ENCODE data around the gene SPINK13. TPM values are rescaled to one million over a fixed set of nuclear protein-coding genes. Genes with fewer than 3 reads are reported as not detected.
"Not testable (repeated sequence)": the region's sequence is repeated elsewhere in the genome, so short reads cannot be mapped to it uniquely, and the experiment has no call there.

SPINK13 gene
- total and polyA plus RNA-seq, 4 donors, result not detected

- Histone ChIP-seq H3K9me3 (ENCODE audit: control insufficient read depth, low read length) (peaks cover 1% of the 10 kb centered on the region), H3K4me1 (ENCODE audit: control insufficient read depth in 1 of 2, insufficient read depth in 2 of 2, low read length in 2 of 2) (no peaks in the 10 kb centered on the region), H3K27me3 (ENCODE audit: control insufficient read depth in 1 of 2, insufficient read depth in 2 of 2, low read length in 1 of 2) (no peaks in the 10 kb centered on the region), H3K4me3 (ENCODE audit: low read length in 2 of 2) (no peak overlapping the region), H3K27ac (ENCODE audit: low read depth in 1 of 2, low read length in 2 of 2) (no peak overlapping the region), H3K36me3 (ENCODE audit: control insufficient read depth in 1 of 2, insufficient read depth in 2 of 2, low read length in 1 of 2) (peaks cover 0 to 1% of the 10 kb centered on the region in 2 donors)
- 77 to 78% methylated on average over 1 of the region's 1 CpG for WGBS, 2 donors
- DNase-seq (no peak), ATAC-seq (ENCODE audit: low FRiP score) (no peak)
- intact Hi-C loops (cut with DNase I), result no loop called here
Observed at GRCh38 chr5:148306446-148306845, 37.9 kb downstream of the SPINK13 start.

GRCh38 chr5:148309019-148309418, 40.4 kb downstream of the SPINK13 start:
- Histone ChIP-seq H3K27me3 (ENCODE audit: control insufficient read depth in 1 of 2, insufficient read depth in 2 of 2, low read length in 1 of 2) (no peaks in the 10 kb centered on the region), H3K9me3 (ENCODE audit: control insufficient read depth, low read length) (peaks cover 1% of the 10 kb centered on the region), H3K36me3 (ENCODE audit: control insufficient read depth in 1 of 2, insufficient read depth in 2 of 2, low read length in 1 of 2) (peaks cover 0 to 1% of the 10 kb centered on the region in 2 donors), H3K4me1 (ENCODE audit: control insufficient read depth in 1 of 2, insufficient read depth in 2 of 2, low read length in 2 of 2) (no peaks in the 10 kb centered on the region), H3K4me3 (ENCODE audit: low read length in 2 of 2) (no peak overlapping the region), H3K27ac (ENCODE audit: low read depth in 1 of 2, low read length in 2 of 2) (no peak overlapping the region)
- WGBS, 2 donors, result 80% methylated on average over 3 of the region's 3 CpGs
- intact Hi-C loops (cut with DNase I), result no loop called here
- ATAC-seq (ENCODE audit: low FRiP score), result no peak
- no peak for DNase-seq

DNA sequence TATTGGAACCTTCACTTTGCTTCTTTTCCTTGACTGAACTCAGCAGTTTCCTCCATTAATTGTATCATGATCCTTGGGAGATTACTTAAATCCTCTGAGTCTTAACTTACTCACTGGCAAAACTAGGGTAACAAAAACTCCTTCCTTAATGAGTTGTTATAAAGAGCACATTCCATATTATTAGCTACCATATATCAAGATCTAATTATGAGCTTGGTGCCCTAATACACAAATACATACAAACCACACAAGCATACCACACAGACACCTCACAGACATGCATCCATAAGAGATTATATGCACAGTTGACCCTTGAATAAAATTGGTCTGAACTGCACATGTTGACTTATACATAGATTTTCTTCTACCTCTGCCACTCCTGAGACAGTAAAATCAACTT, 41.2 kb downstream of the SPINK13 start:
- H3K4me3 ChIP-seq (ENCODE audit: low read length in 2 of 2), result no peak overlapping the region
- H3K27me3 ChIP-seq (ENCODE audit: control insufficient read depth in 1 of 2, insufficient read depth in 2 of 2, low read length in 1 of 2), result no peaks in the 10 kb centered on the region
- no peak overlapping the region for H3K27ac ChIP-seq (ENCODE audit: low read depth in 1 of 2, low read length in 2 of 2)
- H3K9me3 ChIP-seq (ENCODE audit: control insufficient read depth, low read length), result peaks cover 1% of the 10 kb centered on the region
- H3K4me1 ChIP-seq (ENCODE audit: control insufficient read depth in 1 of 2, insufficient read depth in 2 of 2, low read length in 2 of 2), result no peaks in the 10 kb centered on the region
- peaks cover 0 to 1% of the 10 kb centered on the region in 2 donors for H3K36me3 ChIP-seq (ENCODE audit: control insufficient read depth in 1 of 2, insufficient read depth in 2 of 2, low read length in 1 of 2)
- DNase-seq (no peak), ATAC-seq (ENCODE audit: low FRiP score) (no peak)
- intact Hi-C loops (cut with DNase I), result no loop called here

GRCh38 chr5:148311484-148311883, 42.9 kb downstream of the SPINK13 start:
- intact Hi-C loops (cut with DNase I), result no loop called here
- Histone ChIP-seq H3K27me3 (ENCODE audit: control insufficient read depth in 1 of 2, insufficient read depth in 2 of 2, low read length in 1 of 2) (no peaks in the 10 kb centered on the region), H3K9me3 (ENCODE audit: control insufficient read depth, low read length) (peaks cover 1% of the 10 kb centered on the region), H3K4me1 (ENCODE audit: control insufficient read depth in 1 of 2, insufficient read depth in 2 of 2, low read length in 2 of 2) (peaks cover 0 to 1% of the 10 kb centered on the region in 2 donors), H3K36me3 (ENCODE audit: control insufficient read depth in 1 of 2, insufficient read depth in 2 of 2, low read length in 1 of 2) (no peaks in the 10 kb centered on the region), H3K4me3 (ENCODE audit: low read length in 2 of 2) (no peak overlapping the region), H3K27ac (ENCODE audit: low read depth in 1 of 2, low read length in 2 of 2) (no peak overlapping the region)
- 79 to 80% methylated on average over 3 of the region's 3 CpGs for WGBS, 2 donors
- DNase-seq, result no peak
- no peak for ATAC-seq (ENCODE audit: low FRiP score)

DNA sequence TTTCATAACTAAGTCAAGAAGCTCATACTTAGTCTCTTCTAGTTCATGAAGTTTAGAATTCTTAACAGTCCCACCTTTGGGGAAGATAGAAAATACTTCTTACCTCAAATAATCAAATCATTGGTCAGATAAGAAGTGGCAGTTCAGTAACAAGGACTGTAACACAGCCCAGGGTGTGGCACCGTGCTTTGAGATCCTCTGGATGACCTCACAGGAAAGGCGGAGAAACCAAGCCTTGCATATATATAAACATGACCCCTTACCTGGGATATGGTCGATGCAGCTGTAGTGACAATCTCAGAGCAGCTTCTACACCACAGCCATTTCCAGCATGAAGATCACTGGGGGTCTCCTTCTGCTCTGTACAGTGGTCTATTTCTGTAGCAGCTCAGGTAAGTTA, 43.6 kb downstream of the SPINK13 start, which contains the start of gene SPINK7:
Gene SPINK7 (plus strand): TSS at position 271 of the 400 bp plus-strand sequence. CDS start 61 bp downstream, at position 332.
- intact Hi-C loops (cut with DNase I), result no loop called here
- Histone ChIP-seq H3K27ac (ENCODE audit: low read depth in 1 of 2, low read length in 2 of 2) (no peak within 1 kb of the TSS), H3K9me3 (ENCODE audit: control insufficient read depth, low read length) (peaks cover 3% of the 10 kb centered on the region), H3K4me3 (ENCODE audit: low read length in 2 of 2) (no peak within 1 kb of the TSS), H3K4me1 (ENCODE audit: control insufficient read depth in 1 of 2, insufficient read depth in 2 of 2, low read length in 2 of 2) (peaks cover 0 to 1% of the 10 kb centered on the region in 2 donors), H3K36me3 (ENCODE audit: control insufficient read depth in 1 of 2, insufficient read depth in 2 of 2, low read length in 1 of 2) (no peaks in the 10 kb centered on the region), H3K27me3 (ENCODE audit: control insufficient read depth in 1 of 2, insufficient read depth in 2 of 2, low read length in 1 of 2) (no peaks in the 10 kb centered on the region)
- 82% methylated on average over 3 of the region's 3 CpGs for WGBS, 2 donors
- ATAC-seq (ENCODE audit: low FRiP score) (no peak), DNase-seq (no peak)

- Histone ChIP-seq H3K36me3 (ENCODE audit: control insufficient read depth in 1 of 2, insufficient read depth in 2 of 2, low read length in 1 of 2) (no peaks in the 10 kb centered on the region), H3K27me3 (ENCODE audit: control insufficient read depth in 1 of 2, insufficient read depth in 2 of 2, low read length in 1 of 2) (no peaks in the 10 kb centered on the region), H3K9me3 (ENCODE audit: control insufficient read depth, low read length) (peaks cover 2% of the 10 kb centered on the region), H3K4me1 (ENCODE audit: control insufficient read depth in 1 of 2, insufficient read depth in 2 of 2, low read length in 2 of 2) (peaks cover 0 to 1% of the 10 kb centered on the region in 2 donors), H3K27ac (ENCODE audit: low read depth in 1 of 2, low read length in 2 of 2) (no peak overlapping the region), H3K4me3 (ENCODE audit: low read length in 2 of 2) (no peak overlapping the region)
- ATAC-seq (ENCODE audit: low FRiP score) (no peak), DNase-seq (no peak)
- 87 to 98% methylated on average over 2 of the region's 2 CpGs for WGBS, 2 donors
- intact Hi-C loops (cut with DNase I), result no loop called here
Observed at GRCh38 chr5:148314187-148314586, 45.6 kb downstream of the SPINK13 start.

DNA sequence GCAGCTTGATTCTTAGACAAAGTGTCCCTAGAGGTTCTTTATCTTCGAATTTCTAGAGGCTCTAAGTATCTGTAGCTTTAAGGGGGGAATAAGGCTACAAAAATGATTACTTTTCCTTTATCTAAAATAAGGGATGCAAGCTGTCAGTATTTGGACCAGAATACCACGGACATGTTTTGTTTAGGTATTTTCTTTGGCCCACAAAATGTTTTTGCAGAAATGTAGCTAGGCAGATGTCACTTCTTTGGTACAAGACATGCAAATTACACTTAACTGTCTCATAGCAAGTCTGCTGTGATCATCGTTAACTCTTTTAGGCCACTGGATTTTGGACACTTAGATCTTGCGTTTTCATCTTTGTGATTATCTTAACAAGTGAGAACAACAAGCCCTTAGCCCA, 46.1 kb downstream of the SPINK13 start:
- peaks cover 2% of the 10 kb centered on the region for H3K9me3 ChIP-seq (ENCODE audit: control insufficient read depth, low read length)
- DNase-seq, result no peak
- intact Hi-C loops (cut with DNase I), result no loop called here
- H3K4me1 ChIP-seq (ENCODE audit: control insufficient read depth in 1 of 2, insufficient read depth in 2 of 2, low read length in 2 of 2), result peaks cover 0 to 1% of the 10 kb centered on the region in 2 donors
- H3K27me3 ChIP-seq (ENCODE audit: control insufficient read depth in 1 of 2, insufficient read depth in 2 of 2, low read length in 1 of 2), result no peaks in the 10 kb centered on the region
- no peak overlapping the region for H3K4me3 ChIP-seq (ENCODE audit: low read length in 2 of 2)
- no peak overlapping the region for H3K27ac ChIP-seq (ENCODE audit: low read depth in 1 of 2, low read length in 2 of 2)
- no peak for ATAC-seq (ENCODE audit: low FRiP score)
- 35 to 37% methylated on average over 4 of the region's 4 CpGs for WGBS, 2 donors
- H3K36me3 ChIP-seq (ENCODE audit: control insufficient read depth in 1 of 2, insufficient read depth in 2 of 2, low read length in 1 of 2), result no peaks in the 10 kb centered on the region

DNA sequence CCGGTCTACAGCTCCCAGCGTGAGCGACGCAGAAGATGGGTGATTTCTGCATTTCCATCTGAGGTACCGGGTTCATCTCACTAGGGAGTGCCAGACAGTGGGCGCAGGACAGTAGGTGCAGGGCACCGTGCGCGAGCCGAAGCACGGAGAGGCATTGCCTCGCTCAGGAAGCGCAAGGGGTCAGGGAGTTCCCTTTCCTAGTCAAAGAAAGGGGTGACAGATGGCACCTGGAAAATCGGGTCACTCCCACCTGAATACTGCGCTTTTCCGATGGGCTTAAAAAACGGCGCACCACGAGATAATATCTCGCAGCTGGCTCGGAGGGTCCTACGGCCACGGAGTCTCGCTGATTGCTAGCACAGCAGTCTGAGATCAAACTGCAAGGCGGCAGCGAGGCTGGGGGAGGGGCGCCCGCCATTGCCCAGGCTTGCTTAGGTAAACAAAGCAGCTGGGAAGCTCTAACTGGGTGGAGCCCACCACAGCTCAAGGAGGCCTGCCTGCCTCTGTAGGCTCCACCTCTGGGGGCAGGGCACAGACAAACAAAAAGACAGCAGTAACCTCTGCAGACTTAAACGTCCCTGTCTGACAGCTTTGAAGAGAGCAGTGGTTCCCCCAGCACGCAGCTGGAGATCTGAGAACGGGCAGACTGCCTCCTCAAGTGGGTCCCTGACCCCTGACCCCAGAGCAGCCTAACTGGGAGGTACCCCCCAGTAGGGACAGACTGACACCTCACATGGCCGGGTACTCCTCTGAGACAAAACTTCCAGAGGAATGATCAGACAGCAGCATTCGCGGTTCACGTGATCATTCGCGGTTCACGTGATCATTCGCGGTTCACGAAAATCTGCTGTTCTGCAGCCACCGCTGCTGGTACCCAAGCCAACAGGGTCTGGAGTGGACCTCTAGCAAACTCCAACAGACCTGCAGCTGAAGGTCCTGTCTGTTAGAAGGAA, 51.7 kb downstream of the SPINK13 start:
- H3K36me3 ChIP-seq (ENCODE audit: control insufficient read depth in 1 of 2, insufficient read depth in 2 of 2, low read length in 1 of 2); H3K4me3 ChIP-seq (ENCODE audit: low read length in 2 of 2); H3K27ac ChIP-seq (ENCODE audit: low read depth in 1 of 2, low read length in 2 of 2); DNase-seq; H3K4me1 ChIP-seq (ENCODE audit: control insufficient read depth in 1 of 2, insufficient read depth in 2 of 2, low read length in 2 of 2); intact Hi-C loops (cut with DNase I); ATAC-seq (ENCODE audit: low FRiP score); H3K9me3 ChIP-seq (ENCODE audit: control insufficient read depth, low read length); H3K27me3 ChIP-seq (ENCODE audit: control insufficient read depth in 1 of 2, insufficient read depth in 2 of 2, low read length in 1 of 2): not testable (repeated sequence)
- whole genome bisulfite sequencing, 2 donors, result 15 to 62% methylated on average over 37 to 42 of the region's 42 CpGs
